ENCODE data around the gene REG4. TPM values are rescaled to one million over a fixed set of nuclear protein-coding genes. Genes with fewer than 3 reads are reported as not detected.
"Not testable (repeated sequence)": the region's sequence is repeated elsewhere in the genome, so short reads cannot be mapped to it uniquely, and the experiment has no call there.

Gene REG4
- polyA plus RNA-seq (ENCODE audit: insufficient read length) = not detected

DNA sequence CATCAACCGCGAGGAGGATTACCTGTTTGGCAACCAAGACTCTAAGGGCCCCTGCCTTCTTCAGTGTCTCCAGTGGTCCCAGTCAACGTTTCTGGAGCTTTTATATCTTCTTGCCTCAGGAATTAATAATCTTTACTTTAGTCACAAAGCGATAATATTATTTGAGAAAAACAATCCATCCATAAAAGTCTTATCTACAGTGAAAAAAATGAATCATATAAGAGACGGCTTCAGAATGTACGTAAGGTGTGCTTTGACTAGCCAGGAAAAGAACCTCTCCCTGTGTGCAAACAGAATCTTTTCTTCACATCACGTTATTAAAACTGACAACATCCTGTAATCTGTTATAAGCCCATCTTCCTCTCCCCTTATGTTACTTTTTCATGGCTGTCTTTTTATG, at the start of gene REG4:
Gene REG4, minus strand, starts transcription at position 74 of the 400 bp plus-strand sequence. CDS start 2,691 bp downstream, outside the sequence.
- no peak for DNase-seq (ENCODE audit: low read depth)

DNA sequence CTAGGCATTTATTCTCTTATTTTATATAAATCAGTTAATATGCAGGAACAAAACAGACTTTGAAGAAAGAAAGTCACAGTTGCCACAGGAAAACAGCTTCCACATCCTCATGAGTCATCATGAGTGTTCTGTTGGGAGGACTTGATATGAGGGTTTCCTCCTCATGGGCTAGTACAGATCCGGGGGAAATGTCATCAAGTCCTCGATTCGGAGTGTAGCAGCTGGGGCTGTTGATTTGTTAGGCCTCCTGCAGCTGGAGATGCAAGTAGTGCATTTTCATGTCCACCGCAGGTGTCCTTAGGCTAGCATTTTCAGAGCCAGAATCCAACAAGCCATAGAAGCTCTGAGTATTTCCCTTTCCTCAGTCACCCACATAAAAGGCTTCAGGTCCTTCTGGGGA, 48.4 kb upstream of the REG4 start:
- no peak for DNase-seq (ENCODE audit: low read depth)

DNA sequence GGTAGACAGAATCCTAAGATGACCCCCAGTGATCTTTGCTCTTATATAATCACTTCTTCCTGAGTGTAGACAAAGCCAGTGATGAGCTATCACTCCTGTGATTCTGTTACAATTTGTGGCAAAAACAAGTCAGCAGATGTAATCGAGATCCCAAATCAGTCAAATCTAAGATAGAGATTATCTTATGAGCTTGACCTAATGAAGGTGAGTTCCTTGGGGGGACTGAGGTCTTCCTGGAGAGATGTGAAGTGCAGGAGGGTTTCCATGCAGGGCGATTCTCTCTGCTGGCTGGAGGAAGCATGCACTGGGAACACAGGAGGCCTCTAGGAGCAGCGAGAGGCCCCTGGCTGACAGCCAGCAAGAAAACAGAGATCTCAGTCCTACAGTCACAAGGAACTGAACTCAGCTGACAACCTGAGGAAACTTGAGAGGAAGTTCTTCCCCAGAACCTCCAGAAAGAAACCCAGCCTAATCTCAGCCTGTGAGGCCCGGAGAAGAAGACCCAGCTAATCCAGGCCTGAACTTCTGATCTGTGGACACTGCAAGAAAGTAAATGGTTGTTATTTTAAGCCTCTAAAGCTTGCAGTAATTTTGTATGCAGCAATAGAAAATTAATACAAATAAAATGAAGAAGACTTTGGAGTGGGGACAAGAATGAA, 47.4 kb upstream of the REG4 start:
- not testable (repeated sequence) for DNase-seq (ENCODE audit: low read depth)

DNA sequence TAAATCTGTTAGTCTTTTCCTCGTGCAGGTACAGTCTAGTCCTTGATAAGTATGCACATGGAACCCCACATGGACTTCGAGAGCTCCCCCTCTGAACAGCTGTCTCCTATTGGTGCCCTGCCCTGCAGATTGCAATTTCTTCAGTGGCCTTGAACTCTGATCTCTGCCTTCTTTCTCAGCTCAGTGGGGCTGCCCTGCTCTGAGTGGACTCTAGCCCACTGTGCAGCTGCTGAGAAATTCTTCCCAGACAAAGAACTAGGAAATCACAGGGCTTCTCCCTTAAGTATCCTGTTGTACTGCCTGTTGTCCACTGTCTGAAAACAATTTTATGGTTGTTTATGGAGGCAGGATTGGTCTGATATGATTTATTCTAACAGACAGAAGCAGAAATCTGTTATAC, 46.9 kb upstream of the REG4 start:
- no peak for DNase-seq (ENCODE audit: low read depth)

DNA sequence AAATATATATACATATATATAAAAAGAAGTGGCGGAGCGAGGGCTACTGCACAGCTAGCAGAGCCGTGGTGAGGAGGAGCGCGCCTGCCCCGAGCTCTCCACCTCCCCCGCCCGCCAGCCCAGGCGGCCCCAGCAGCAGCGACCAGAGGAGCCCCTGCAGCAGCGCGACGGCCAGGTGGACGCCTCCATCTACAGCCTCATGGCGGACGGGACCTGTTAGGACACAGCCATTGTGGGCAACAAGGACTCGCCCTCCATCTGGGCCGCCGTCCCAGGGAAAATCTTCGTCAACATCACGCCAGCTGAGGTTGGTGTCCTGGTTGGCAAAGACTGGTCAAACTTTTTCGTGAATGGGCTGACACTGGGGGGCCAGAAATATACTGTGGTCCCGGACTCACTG, 41.9 kb upstream of the REG4 start:
- no peak for DNase-seq (ENCODE audit: low read depth)

DNA sequence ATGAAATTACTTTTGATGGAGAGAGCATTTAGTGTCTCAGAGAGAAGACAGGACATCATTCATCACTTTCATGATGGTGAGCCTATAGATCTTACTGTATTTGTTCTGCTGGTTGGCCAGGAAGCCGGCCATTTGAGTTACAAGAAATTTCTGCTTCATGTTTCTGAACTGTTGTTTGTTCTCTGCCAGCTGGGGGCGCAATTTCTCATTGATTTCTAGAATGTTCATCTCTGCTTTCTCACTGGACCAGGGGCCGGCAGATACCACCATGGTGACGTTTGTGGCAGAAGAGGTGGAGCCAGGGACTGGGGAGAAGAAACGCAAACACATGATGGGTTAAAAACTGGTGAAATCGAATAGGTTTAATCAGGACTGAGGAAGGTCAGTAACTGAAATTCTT, 32.9 kb upstream of the REG4 start:
- DNase-seq (ENCODE audit: low read depth) = not testable (repeated sequence)

DNA sequence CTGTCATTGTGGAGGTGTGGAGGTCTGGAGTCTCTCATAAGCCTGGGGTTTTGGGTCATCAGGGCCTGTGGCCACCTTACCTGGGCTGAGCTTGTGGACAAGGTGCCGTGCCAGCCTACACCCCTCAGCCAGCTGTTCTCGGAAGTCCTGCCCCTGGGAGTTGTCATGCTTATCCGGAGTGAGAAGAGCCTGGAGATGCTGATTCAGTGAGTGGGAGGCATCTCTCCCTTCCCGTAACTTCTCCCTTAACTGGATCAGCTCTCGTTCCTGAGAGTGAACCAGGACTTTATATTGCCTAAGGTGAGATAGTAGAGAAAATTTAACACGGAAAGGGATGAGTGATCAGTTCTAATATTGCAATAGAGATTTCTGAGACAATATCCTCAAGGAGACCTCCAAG, 30.0 kb upstream of the REG4 start:
- DNase-seq (ENCODE audit: low read depth) = no peak

DNA sequence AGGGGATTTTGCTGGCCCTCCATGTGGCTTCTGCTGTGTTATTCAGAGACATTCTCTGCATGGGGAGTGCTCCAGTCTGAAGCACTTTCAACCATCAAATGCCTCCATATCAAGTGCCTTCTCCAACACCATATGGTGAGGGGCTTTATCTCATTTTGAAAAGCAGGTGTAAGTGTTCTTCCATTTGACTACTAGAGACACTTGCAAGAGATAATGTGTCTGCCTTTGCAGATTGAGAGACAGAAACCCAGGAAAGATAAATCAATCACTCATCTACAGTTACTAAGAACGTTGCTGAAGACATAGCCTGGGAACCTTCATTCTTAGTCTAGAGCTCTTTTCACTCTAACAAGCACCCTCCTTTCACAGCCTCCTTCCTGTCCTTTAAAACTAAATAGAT, 29.5 kb upstream of the REG4 start:
- DNase-seq (ENCODE audit: low read depth) = no peak

DNA sequence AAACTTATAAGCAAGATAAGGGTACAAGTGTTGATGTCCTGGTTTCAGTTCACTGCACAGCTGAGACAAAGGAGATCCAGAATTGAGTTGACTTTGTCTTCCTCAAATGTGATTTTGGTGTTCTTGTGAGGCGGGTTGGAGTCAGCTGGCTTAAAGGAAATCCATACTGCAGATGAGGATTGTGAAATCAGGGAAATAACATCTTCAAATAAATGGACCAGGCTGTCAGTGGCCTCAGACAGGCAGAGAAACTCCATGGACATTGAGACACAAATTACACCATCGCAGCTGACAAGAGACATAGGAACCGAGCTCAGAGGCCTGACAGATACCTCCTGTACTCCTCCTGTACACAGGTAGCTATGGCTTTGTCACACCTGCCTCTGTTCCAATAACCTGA, 27.0 kb upstream of the REG4 start:
- DNase-seq (ENCODE audit: low read depth) = no peak

DNA sequence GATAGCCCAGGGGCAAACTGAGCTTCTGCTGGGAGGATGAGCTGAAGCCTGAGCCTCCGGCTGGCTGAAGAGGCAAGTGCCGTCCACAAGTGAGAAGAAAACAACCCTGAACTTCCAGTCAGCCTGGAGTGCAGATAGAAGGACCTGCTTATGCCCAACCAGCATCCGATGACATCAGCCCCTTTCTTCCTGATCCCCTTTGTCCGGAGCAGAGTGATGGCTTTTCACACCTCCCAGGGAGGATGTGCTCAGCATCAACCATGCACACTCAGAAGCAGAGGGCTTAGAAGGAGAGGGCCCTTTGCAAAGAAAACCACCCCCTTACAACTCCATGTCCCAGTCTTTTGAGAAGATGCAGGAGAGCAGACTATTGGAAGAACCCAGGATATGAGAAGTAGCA, 23.7 kb upstream of the REG4 start:
- DNase-seq (ENCODE audit: low read depth) = no peak

DNA sequence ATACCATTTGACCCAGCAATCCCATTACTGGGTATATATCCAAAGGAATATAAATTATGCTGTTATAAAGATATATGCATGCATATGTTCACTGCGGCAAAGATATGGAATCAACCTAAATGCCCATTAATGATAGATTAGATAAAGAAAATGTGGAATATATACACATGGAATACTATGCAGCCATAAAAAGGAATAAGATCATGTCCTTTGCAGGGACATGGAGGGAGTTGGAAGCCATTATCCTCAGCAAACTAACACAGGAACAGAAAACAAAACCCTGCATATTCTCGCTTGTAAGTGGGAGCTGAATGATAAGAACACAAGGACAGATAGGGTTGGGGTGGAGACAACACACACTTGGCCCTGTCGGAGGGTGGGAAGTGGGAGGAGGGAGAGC, 19.8 kb upstream of the REG4 start:
- no peak for DNase-seq (ENCODE audit: low read depth)

DNA sequence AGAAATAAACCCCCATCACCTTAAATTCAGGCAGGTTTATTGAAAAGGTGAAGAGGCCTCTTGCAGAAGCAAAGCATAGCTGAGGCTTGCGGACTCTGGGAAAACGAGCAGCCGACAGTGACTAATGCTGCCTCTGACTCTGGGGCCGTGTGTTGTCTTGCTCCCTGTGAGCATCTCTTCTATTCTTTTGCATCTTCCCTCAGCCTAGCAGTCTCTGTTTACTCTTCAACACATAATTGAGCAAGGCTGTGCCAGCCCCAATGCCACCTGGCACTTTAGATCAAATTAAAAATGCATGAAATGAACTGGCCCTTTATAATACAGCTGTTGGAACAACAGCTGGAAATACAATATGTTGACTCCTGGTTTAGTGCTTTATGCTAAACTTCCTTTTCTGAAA, 18.4 kb upstream of the REG4 start:
- DNase-seq (ENCODE audit: low read depth) = no peak

DNA sequence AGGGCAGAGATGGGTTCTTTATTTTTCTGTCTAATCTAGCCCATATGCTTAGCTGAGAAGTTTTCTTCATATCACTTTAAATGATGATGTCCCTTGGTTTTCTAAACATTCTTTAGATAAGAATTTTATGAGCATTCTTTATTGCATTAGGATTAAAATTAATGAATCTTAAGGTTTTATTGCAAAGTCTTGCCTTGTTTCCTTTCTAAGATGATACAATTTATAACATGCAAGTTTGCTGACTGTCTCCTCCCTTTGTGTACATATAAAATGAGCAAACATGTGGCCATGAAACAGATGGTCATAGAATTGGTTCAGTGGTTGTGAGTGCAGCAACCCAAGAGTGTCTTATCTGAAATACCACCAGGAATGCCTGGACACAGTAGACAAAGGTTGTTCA, 17.7 kb upstream of the REG4 start:
- not testable (repeated sequence) for DNase-seq (ENCODE audit: low read depth)

DNA sequence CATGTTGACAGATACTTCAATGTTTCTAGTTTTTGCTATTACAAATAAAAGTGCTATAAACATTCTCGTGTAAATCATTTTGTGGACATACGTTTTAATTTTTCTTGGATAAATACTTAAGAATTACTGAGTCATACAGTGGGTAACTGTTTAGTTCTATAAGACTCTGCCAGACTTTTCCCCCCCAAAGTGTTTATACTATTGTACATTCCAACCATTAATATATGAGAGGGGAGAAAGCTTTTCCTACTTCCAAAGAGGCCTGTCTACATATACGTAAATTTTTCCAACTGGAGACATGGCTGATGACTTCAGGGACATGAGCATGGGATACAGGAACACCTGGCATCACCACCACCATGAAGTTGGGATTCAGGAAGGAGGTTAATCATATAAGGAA, 17.0 kb upstream of the REG4 start:
- no peak for DNase-seq (ENCODE audit: low read depth)

DNA sequence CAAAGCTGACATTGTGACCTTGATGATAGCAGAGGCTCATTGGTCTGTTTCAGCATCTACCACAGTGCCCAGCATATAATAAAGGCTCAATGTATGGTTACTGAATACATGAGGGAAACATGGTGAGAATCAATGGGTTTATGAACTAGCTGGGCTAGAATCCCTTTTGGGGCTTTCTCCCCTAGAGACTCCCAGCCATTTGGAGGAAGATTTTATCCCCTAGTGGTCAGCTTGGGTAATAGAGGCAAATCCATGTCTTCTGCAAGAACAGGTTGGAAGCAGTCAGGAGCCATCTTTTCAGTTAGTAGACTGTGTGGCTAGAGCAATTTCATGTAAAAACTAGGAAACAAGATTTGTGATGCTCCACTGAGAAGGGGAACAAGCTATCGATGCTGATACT, 15.8 kb upstream of the REG4 start:
- DNase-seq (ENCODE audit: low read depth) = no peak

DNA sequence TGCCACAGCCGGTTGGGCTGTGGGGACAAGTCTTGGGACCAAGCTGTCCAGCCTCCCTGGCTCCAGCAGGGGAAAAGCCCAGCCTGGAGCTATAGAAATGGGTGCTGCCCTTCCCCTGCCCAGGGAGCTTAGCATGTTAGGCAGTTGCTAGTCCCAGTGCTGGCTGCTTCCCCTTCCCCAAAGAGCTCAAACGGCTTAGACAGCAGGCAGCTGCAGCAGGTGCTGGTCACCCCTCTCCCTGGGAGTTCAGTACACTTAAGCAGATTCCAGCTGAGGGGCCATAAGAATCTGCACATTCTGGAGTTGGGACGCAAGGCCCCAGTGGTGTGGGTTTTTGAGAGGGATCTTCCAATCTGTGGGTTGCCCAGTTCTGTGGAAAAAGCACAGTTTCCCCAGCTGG, 11.1 kb upstream of the REG4 start:
- no peak for DNase-seq (ENCODE audit: low read depth)

DNA sequence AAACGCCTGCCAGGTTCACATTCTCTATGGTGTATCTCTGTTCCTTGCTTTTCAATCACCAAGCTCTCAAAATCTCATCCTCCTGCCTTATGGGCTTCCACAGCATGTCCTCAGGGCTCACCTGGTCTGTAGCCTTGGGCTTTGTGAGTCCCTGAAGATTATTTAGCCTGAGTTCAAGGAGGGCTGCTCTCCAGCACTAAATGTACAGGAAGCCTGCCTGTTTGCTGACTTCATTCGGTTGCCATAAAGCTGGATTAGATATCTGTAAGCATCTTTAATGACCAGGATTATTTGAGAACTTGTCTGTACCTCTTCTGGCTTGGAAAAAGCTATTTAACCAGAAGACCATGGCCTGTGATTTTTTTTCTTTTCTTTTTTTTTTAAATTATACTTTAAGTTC, 6.9 kb upstream of the REG4 start:
- no peak for DNase-seq (ENCODE audit: low read depth)

DNA sequence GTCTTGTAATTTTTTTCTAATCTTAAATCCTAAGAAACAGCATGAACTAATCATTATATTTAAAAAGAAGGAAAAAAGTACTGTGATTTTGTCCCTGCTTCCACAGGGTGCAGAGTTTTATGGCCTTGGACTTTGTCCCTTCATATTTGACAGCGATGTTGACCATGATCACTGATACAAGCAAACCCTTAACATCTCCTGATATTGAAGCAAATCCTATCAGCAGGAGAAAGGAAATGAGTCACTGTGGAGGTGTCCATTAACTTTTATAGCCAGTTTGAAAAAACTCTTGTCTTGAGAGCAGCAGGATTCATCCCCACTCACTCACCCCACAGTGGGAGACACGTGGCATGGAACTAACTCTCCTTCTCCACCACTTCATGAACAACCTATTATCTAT, 5.1 kb upstream of the REG4 start:
- DNase-seq (ENCODE audit: low read depth) = no peak

DNA sequence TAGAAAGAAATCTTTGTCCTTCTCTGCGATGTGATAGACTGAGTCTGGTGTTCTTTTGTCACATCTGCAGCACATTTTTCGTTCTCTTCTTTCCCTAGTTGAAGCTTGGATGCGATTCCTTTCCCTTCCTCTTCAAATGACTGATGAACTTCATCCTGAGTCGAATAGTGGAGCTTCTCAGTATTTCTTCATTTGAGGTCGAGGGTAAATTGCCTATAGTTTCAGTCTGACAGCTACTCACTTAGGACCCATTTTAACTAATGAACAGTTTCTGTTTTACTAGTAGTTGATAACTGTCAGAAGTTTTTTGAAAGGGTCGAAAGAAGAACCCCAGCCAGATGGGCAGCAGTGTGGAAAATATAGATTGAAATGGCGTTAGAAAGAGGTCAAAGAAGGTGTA, 4.7 kb upstream of the REG4 start:
- no peak for DNase-seq (ENCODE audit: low read depth)

DNA sequence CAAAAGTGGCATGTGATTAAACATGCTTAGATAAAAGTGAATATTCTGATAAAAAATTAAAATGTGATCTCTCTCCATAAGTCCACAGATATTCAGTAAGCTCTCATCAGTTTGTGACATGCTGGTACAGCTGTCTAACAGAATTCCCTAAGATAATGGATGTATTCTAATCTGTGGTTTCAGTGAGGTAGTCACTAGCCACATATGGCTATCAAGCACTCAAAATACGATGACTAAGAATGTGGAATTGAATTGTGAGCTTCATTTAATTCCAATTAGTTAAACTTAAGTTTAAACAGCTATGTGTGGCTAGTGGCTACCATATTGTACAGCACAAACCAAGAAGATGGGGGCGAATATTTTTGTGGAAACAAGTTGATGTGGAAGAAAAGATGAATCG, 4.1 kb upstream of the REG4 start:
- DNase-seq (ENCODE audit: low read depth) = no peak

DNA sequence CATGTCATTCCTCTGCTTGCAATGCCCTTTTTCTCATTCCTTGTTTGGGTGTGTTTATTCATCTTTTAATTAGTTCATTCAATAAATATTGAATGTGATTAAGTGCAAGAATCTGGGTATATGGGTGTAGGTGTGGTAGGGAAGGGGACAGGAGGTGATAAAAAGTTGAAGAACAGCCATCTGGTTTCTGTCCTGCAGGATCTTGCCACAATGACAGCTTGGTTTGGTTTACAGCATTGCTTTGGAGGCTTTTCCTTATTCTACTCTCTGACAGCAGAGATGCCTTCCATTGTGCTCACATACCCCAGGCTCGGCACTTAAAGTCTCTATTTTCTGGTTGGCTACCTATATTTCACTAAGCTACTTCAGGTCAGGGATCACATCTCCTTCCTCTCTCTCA, 3.0 kb upstream of the REG4 start:
- DNase-seq (ENCODE audit: low read depth) = no peak

DNA sequence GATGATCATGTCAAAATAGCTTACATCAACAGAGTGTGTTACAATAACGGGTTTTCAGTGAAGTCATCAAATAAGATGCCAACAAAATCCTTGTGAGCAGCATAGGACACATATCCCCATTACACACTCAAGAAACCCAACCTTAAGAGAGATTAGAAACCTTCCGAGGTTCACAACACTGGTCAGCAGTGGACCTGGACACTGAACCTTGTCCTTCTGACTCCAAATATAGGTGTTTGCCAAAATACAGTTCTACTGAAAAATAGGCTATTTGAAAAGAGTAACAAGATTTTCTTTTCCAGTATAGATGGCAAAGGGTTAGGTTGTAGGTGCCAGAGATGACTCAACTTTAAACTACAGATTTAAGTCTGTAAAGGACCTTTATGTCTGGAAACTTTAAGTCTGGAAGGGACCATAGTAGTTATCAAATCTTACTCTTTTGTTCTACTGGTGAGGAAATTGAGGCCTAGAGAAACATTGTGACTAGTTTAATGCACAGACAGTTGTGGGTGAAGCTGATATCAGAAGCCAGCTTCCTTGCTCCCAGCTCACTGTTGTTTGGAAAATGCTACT, 811 bp upstream of the REG4 start:
- DNase-seq (ENCODE audit: low read depth) = no peak

DNA sequence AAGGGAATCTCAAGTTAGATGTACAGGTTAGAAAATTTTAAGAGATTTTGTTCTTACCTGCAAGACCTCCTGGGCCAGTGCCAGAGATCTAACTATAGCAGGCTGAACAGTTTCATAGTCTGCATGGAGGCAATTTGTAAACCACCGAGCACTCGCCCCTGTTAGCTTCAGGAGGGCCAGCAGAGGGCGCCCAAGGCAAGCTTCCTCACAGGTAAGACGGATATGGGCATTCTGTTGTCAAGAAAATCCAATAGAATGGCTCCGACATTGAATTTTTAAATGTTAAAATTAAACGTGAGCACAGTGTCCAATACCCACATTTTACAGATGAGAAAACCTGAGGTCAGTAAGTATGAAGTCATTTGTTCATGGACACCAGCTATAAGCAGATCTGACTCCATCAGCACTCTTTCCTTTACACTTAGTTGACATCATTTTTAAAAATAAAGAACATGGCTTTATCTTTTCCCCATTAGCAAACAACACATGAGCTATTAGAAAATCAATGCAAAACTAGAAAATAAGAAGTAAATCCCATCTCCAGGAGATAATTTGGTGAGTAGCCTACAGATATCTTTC, 2.2 kb downstream of the REG4 start:
- no peak for DNase-seq (ENCODE audit: low read depth)

DNA sequence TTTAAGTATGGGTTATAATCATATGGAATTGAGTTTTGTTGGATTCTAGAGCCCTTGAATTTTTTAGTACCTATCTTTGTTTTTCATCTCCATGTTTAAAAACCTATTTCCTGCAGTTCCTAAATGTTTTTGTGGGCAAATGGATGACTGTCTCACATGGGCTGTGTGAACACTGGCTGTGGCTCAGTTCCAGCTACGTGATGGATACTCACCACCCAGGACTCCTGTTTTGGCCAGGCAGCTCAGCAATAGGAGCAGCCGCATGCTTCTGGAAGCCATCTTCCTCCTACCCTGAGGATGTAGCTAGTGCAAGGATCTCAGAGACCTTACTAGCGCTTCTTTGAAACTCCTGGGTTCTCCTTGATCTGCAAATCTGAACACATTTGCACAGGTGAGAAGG, 2.8 kb downstream of the REG4 start:
- DNase-seq (ENCODE audit: low read depth) = no peak
